DMS153 treated with DMSO at 0.1 percent for 48 hours (cell line): Measurements from ENCODE around the gene GSTM5.
"Not testable (repeated sequence)": the region's sequence is repeated elsewhere in the genome, so short reads cannot be mapped to it uniquely, and the experiment has no call there.

Source experiments
- DNase-seq: peaks from one replicate; lab custom pipeline; 2025; ENCODE audit not compliant: unreplicated experiment; lab: John Stamatoyannopoulos, UW

Gene GSTM5

GRCh38 chr1:109726728-109727373, 14.8 kb downstream of the GSTM5 start:
- no peak for DNase-seq

GRCh38 chr1:109728870-109729269, 16.8 kb downstream of the GSTM5 start:
- DNase-seq, result no peak

- no peak for DNase-seq
These were observed 18.6 kb downstream of the GSTM5 start for GRCh38 chr1:109730666-109731065.

GRCh38 chr1:109732390-109732881, 20.4 kb downstream of the GSTM5 start:
- DNase-seq, result no peak

GRCh38 chr1:109733236-109733870, 21.3 kb downstream of the GSTM5 start:
- DNase-seq, result no peak

- peak; percentile 59 for DNase-seq
These were observed 27.9 kb downstream of the GSTM5 start for GRCh38 chr1:109739738-109740614.

GRCh38 chr1:109740615-109741373, 28.7 kb downstream of the GSTM5 start, which contains the start of gene GSTM3:
GSTM3 (minus strand) TSS chr1:109741038; CDS start chr1:109740287, 751 bp downstream.
- no peak for DNase-seq

- DNase-seq, result not testable (repeated sequence)
These were observed 36.3 kb downstream of the GSTM5 start for GRCh38 chr1:109748311-109748710.

- DNase-seq, result no peak
These were observed 37.2 kb downstream of the GSTM5 start for GRCh38 chr1:109749221-109749620.

GRCh38 chr1:109750241-109750882, 38.3 kb downstream of the GSTM5 start:
- no peak for DNase-seq

- no peak for DNase-seq
These were observed 38.9 kb downstream of the GSTM5 start for GRCh38 chr1:109750920-109751319.

GRCh38 chr1:109751531-109752260, 39.6 kb downstream of the GSTM5 start:
- no peak for DNase-seq

GRCh38 chr1:109754738-109755137, 42.7 kb downstream of the GSTM5 start:
- DNase-seq, result no peak

GRCh38 chr1:109756325-109756724, 44.3 kb downstream of the GSTM5 start:
- DNase-seq, result not testable (repeated sequence)

- DNase-seq, result no peak
These were observed 44.9 kb downstream of the GSTM5 start for GRCh38 chr1:109756848-109757521.

GRCh38 chr1:109757936-109758786, 46.1 kb downstream of the GSTM5 start:
- no peak for DNase-seq

- DNase-seq, result no peak
These were observed 47.7 kb downstream of the GSTM5 start for GRCh38 chr1:109759513-109760334.
